ENCODE data around the gene ST8SIA2. TPM values are rescaled to one million over a fixed set of nuclear protein-coding genes. Genes with fewer than 3 reads are reported as not detected.

ST8SIA2 gene
- polyA plus RNA-seq, 1 experiment, result not detected

DNA sequence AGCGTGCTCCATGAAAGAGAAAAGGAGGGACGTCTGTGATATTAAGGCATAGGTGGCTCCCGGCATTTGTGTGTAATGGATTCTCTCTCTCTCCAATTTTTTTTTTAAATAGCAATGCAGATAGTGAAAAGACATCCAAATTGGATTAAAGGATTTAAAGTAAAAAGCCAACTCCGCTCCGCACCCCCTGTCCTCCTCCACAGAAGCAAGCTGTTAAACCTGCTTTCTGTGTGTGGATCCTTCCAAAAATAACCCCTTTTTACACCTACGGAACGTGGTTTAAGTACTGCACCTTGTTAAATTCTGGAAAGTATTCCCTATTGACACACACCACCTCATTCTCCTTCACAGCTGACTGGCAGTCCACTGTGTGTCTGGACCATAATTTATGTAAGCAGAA is 61.6 kb downstream of the ST8SIA2 start:
- TF ChIP-seq, protein P1, sequence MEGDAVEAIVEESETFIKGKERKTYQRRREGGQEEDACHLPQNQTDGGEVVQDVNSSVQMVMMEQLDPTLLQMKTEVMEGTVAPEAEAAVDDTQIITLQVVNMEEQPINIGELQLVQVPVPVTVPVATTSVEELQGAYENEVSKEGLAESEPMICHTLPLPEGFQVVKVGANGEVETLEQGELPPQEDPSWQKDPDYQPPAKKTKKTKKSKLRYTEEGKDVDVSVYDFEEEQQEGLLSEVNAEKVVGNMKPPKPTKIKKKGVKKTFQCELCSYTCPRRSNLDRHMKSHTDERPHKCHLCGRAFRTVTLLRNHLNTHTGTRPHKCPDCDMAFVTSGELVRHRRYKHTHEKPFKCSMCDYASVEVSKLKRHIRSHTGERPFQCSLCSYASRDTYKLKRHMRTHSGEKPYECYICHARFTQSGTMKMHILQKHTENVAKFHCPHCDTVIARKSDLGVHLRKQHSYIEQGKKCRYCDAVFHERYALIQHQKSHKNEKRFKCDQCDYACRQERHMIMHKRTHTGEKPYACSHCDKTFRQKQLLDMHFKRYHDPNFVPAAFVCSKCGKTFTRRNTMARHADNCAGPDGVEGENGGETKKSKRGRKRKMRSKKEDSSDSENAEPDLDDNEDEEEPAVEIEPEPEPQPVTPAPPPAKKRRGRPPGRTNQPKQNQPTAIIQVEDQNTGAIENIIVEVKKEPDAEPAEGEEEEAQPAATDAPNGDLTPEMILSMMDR (IDR thresholded peaks at IDR 0.05; ENCODE audit: insufficient read depth, low read depth, low read length), result no peak
- CTCF ChIA-PET, result no interaction called here
- DNase-seq (ENCODE audit: low read depth), result no peak
- POLR2A ChIA-PET, result no interaction called here
- Histone ChIP-seq H3K4me3 (ENCODE audit: low read depth, low read length) (no peak overlapping the region), H3K27me3 (ENCODE audit: control insufficient read depth, insufficient read depth, low read length) (no peaks in the 10 kb centered on the region), H3K36me3 (ENCODE audit: control insufficient read depth, insufficient read depth, low read length) (no peaks in the 10 kb centered on the region)

DNA sequence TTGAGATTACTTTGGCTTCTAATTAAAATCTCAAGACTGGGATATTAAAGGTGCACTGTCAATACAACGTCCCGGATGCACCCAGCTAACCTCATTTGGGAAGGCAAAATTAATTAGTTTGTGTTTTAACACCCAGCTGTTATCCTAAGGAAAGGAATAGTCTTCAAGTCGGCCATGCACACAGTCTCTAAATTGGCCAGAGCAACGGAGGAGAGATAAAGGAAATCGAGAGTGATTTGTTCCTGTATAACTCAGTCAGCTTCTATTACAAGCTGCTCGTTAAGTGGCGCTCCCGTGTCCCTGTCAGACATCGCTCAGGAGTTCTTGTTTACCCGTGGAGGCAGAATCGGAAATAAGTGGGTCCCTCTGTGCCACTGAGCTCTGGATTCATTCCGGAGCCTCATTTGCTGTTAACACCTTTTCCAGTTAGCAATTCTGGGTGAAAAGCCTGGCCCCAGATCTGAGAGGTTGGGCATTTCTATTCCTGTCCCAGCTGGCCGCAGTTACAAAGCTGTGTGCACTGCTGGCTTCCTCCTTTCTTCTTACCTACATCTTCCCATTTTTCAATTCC is 63.9 kb downstream of the ST8SIA2 start:
- no peak for DNase-seq (ENCODE audit: low read depth)
- ChIA-PET CTCF (no interaction called here), POLR2A (no interaction called here)
- Histone ChIP-seq H3K4me3 (ENCODE audit: low read depth, low read length) (no peak overlapping the region), H3K27me3 (ENCODE audit: control insufficient read depth, insufficient read depth, low read length) (no peaks in the 10 kb centered on the region), H3K36me3 (ENCODE audit: control insufficient read depth, insufficient read depth, low read length) (no peaks in the 10 kb centered on the region)
- TF ChIP-seq, protein P1 (IDR thresholded peaks at IDR 0.05; ENCODE audit: insufficient read depth, low read depth, low read length), result no peak

DNA sequence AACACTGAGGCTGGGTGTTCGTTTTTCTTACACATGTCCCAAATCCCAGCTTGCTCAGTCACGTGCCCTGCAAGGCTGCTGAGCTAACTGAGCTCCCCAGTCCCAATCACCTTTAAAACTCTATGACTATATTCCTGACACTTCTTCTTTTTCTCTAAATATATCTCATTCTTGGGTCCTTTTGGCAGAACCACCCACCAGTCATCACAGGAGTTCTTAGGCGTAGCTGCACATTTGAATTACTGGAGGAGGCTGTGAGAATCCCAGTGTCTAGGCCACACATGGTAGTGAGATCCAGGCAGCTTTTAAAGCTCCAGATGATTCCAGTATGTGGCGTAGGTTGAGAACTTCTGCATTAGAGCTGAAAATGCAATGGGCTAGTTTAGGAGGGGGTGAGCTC is 66.3 kb downstream of the ST8SIA2 start:
- ChIA-PET POLR2A (no interaction called here), CTCF (no interaction called here)
- DNase-seq (ENCODE audit: low read depth), result no peak
- TF ChIP-seq, protein P1 (IDR thresholded peaks at IDR 0.05; ENCODE audit: insufficient read depth, low read depth, low read length), result no peak
- Histone ChIP-seq H3K27me3 (ENCODE audit: control insufficient read depth, insufficient read depth, low read length) (no peaks in the 10 kb centered on the region), H3K4me3 (ENCODE audit: low read depth, low read length) (no peak overlapping the region), H3K36me3 (ENCODE audit: control insufficient read depth, insufficient read depth, low read length) (no peaks in the 10 kb centered on the region)

DNA sequence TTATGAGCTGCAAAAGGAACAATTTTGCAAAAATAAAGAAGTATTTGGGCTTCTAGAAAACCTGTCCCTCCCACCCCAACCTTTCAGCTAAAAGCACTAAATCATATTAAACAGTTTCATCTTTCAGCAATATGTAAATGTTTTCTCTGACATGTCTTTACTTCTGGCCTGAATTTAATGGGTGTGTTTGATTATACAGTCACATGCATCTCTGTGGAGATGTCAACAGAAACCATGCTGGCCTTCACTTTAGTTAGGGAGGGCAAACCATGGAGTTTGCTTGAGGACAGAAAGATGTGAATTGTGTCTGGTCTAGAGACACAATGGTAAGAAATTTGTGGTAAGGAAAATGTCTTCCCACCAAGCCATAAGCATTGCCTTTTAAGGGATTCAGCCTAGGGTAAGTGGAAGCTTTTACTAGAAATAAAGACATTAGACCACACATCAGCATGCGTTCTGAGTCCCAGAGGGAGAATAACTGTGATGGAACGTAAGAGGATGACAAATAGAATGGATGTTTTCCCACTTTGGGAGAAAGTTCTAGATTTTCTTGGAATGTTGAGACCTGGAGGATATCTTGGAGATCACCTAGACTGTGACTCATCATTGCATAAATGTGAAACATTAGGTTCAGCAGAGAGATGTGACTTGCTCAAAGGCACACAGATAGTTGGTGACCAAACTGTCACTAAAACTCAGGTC is 68.9 kb downstream of the ST8SIA2 start:
- TF ChIP-seq, protein P1 (IDR thresholded peaks at IDR 0.05; ENCODE audit: insufficient read depth, low read depth, low read length), result no peak
- Histone ChIP-seq H3K4me3 (ENCODE audit: low read depth, low read length) (no peak overlapping the region), H3K36me3 (ENCODE audit: control insufficient read depth, insufficient read depth, low read length) (no peaks in the 10 kb centered on the region), H3K27me3 (ENCODE audit: control insufficient read depth, insufficient read depth, low read length) (no peaks in the 10 kb centered on the region)
- CTCF ChIA-PET, result no interaction called here
- POLR2A ChIA-PET, result no interaction called here
- no peak for DNase-seq (ENCODE audit: low read depth)

DNA sequence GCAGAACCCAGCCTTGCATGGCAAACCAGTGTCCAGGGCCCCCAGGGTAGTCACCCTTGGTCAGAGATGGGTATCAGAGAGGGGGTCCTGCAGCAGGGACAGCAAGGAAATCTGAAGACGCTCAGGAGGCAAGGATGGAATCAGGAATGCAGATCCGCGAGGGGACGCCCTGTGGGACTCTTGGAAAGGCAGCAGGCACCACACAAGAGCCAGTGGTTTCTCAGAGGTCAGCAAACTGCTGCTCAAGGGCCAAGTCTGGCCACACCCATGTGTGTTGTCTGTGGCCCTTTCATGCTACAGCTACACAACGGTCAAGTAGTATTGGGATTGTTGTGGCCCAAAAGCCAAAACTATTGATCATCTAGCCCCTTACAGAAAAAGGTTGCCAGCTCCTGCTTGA is 69.7 kb downstream of the ST8SIA2 start:
- DNase-seq (ENCODE audit: low read depth), result no peak
- no peaks in the 10 kb centered on the region for H3K36me3 ChIP-seq (ENCODE audit: control insufficient read depth, insufficient read depth, low read length)
- POLR2A ChIA-PET, result no interaction called here
- H3K4me3 ChIP-seq (ENCODE audit: low read depth, low read length), result no peak overlapping the region
- TF ChIP-seq, protein P1 (IDR thresholded peaks at IDR 0.05; ENCODE audit: insufficient read depth, low read depth, low read length), result no peak
- CTCF ChIA-PET, result no interaction called here
- H3K27me3 ChIP-seq (ENCODE audit: control insufficient read depth, insufficient read depth, low read length), result no peaks in the 10 kb centered on the region
